Measurements from ENCODE around the gene RFK.

Gene RFK

DNA sequence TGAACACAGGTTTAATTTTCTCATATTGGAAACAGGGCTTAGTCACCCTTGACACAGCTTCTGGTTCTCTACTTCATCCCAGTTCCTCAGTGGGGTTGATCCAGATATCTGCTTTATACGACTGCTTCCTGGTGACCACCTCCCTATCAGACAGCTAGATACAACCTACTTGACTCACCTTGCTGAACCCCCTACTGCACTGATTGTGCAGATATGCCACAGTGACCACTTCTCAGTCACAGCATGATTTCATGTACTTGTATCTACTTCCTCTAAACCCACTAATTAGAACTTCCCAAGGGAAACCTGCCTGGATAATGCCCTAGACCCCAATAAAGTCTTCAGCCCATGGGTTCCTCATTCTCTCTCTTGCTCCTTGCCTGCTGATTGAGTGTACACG is 18.4 kb upstream of the RFK start:
- no peak for DNase-seq (ENCODE audit: low read depth in 1 of 2, low spot score in 1 of 2)

DNA sequence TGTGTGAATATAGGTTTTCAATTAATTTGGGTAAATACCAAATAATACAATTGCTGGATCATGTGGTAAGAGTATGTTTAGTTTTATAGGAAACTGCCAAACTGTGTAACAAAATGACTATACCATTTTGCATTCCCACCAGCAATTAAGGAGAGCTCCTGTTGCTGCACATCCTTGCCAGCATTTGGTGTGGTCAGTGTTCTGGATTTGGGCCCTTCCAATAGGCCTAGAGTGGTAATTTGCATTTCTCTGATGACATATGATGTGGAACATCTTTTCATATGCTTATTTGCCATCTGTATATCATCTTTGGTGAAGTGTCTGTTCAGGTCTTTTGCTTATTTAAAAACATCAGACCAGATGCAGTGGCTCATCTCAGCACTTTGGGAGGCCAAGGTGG is 11.6 kb upstream of the RFK start:
- no peak for DNase-seq (ENCODE audit: low read depth in 1 of 2, low spot score in 1 of 2)

DNA sequence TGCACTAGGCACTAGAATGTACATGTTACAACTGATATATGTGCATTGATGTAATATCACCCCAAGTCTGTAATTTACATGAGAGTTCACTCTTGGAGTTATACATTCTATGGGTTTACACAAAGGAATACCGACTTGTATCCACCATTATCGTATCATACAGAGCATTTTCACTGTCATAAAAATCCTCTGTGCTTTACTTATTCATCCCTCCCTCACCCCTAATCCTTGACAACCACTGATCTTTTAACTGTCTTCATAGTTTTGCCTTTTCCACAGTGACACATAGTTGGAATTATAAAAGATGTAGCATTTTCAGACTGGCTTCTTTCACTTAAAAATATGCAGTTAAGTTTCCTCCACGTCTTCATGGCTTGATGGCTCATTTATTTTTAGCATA is 11.1 kb upstream of the RFK start:
- no peak for DNase-seq (ENCODE audit: low read depth in 1 of 2, low spot score in 1 of 2)

DNA sequence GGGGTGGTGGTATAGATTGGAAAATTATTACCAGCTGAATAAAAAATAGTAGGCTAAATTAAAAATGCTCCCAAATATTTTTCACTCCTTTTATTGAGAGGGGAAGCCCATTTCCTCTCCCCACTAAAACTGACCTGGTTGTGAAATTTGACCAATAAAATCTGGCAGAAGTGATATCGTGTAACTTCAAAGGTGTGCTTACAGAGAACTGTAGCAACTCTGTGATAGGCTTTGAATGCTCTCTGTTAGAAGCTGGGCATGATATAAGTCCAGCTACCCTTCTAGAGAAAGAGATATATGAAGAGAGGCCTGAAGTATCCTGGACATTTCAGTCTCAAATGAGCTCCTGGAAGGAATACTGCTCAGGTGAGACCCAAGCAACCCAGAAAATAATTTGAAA is 10.2 kb upstream of the RFK start:
- no peak for DNase-seq (ENCODE audit: low read depth in 1 of 2, low spot score in 1 of 2)

DNA sequence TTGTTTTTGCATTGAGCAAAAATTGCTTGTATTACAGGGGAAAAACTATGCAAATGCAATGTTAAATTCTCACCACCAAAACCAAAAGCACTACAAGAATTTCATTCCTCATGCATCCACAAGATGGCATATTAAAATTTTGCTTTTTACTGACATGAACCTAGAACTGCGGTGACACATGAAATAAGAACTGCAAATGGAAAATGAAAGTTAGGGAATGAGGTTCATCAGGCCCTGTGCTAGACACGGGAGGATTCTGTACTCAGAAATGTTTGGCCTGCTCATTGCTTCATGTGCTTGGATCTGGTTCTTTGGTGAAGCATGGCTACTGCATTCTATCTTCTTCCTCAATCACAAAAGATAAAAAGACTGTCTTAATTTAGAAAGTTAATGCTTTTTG is 9.1 kb upstream of the RFK start:
- peak in 1 of 2 donors; percentile 30 for DNase-seq (ENCODE audit: low read depth in 1 of 2, low spot score in 1 of 2)

DNA sequence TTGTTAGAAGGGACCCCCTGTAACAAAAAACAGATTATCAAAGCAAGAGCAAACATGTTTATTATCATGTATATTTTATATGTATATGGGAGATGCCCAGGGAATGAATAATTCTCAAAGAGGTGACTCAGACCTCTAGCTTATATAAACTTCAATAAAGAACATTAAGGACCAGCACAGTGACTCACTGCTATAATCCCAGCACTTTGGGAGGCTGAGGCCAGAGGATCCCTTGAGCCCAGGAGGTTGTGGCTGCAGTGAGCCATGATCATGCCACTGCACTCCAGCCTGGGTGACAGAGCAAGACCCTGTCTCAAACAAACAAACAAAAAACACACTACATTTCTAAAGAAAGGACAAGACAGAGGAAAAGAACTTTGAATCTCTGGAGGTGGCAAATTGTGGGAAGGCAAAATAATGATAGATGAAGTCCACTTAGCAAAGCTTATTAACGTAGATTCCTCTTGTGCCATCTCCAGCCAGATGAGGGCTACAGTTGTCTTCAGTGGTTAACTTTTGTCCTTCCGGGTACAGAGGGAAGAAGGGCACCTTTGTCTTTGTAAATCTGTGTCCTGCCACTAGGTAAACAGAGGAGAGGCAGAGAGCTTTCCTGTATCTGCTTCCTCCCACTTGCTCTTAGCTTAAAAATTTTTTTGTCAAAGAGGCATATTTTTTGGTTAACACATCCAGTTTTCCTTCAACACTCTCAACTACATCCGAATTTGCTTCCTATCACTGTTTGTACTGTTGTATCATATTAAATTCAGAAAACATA is 7.5 kb upstream of the RFK start:
- DNase-seq (ENCODE audit: low read depth in 1 of 2, low spot score in 1 of 2), result no peak

DNA sequence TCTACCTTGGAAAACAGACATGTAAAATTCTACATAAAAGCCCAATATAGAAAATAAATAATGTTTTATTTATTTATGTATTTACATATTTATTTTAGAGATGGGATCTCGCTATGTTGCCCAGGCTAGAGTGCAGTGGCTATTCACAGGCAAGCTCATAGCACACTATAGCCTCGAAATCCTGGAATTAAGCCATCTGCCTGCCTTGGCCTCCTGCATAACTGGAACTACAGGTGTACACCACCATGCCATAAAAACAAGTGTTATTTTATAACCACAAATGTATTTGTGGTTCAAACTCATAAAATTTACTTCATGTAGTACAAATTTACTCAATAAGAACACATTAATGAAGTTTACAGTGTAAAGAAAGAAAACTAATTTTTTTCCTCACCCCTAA is 7.0 kb upstream of the RFK start:
- no peak for DNase-seq (ENCODE audit: low read depth in 1 of 2, low spot score in 1 of 2)

DNA sequence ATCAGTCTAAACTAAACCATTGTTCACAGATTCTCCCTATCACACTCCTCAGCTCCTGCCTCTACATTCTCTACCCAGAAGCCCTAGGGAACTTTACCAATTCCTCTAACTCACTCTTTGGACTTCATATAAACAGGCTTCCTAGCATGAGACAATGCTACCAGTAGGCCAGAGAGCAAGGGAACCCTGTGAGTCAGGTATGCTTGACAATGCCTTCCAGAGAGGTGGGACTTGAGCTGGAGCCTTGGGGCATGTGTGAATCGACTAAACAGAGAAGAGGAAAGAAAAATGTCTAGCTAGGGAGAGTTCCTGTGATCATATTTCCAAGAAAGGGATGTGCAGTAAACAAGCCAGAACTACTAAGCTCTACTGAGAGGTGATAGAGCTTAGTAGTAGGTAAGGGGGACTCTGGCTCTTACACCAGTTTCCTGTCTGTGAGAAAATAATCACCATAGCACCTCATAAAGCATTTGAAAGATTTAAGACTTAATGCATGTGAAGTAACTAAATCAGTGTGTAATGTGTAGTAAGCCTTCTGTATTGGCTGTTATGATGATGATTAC is 6.4 kb upstream of the RFK start:
- no peak for DNase-seq (ENCODE audit: low read depth in 1 of 2, low spot score in 1 of 2)

DNA sequence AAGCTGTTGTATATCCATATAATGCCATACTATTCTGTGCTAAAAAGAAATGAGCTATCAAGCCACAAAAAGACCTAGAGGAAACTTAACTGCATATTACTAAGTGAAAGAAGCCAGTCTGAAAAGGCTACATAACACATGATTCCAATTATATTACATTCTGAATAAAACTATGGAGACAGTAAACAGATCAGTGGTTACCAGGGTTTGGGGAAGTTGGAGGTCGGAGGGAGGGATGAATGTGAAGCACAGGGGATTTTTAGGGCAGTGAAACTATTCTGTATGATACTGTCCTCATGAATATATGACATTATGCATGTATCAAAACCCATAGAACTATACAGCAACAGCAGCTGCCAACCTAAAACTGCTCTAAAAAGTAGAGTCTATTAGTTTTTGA is 5.6 kb upstream of the RFK start:
- no peak for DNase-seq (ENCODE audit: low read depth in 1 of 2, low spot score in 1 of 2)

DNA sequence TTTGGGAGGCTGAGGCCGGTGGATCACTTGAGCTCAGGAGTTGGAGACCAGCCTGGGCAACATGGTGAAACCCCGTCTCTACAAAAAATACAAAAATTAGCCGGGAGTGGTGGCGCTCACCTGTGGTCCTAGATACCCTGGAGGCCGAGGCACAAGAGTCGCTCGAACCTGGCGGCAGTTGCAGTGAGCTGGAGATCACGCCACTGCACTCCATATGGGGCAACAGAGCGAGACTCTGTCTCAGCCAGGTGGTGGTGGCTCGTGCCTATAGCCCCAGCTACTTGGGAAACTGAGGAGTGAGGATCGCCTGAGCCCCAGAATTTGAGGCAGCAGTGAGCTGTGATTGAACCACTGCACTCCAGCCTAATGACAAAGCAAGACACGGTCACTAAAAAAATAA is 2.4 kb upstream of the RFK start:
- no peak for DNase-seq (ENCODE audit: low read depth in 1 of 2, low spot score in 1 of 2)

DNA sequence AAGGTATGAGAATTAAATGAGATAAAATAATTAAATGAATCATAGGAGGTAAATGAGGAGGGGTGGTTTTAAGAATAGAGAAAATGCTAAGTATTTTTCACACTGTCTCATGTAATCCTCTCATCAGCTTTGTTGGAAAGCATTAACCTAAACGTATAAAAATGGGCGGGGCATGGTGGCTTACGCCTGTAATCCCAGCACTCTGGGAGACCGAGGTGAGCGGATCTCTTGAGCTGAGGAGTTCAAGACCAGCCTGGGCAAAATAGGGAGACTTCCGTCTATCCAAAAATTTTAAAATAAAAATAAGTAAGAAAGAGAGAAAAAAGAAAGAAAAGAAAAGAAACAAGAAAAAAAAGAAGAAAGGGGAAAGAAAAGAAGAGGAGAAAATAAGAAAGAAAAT is 1.9 kb upstream of the RFK start:
- DNase-seq (ENCODE audit: low read depth in 1 of 2, low spot score in 1 of 2), result no peak

DNA sequence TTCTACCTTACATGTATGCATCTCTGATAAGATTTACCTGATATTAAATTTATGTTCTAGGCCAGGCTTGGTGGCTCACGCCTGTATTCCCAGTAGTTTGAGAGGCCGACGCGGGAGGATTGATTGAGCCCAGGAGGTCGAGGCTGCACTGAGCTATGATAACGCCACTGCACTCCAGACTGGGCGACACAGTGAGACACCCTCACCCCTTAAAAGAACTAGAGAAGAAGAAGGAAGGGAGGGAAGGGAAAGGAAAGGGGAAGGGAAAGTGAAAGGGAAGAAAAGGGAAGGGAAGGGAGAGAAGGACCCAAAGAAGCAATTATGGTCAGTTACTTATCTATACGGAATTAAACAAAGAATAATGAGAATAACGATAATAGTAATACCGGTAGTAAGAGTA is 1.2 kb upstream of the RFK start:
- DNase-seq (ENCODE audit: low read depth in 1 of 2, low spot score in 1 of 2), result no peak

DNA sequence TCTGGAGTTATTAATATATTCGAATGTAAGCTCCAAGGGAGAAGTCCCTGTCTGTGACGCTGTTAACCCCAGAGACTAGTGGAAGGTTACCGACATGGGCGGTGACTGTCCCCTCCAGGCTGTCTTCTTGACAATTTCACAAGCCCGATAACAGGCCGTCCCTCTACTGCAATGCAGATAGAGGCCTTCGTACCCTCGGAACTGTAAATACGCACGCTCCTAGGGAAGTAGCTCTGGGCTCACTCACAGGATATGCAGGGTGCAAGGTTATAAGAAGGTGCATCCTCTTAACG is 680 bp upstream of the RFK start:
- peak in 1 of 2 donors; percentile 31 for DNase-seq (ENCODE audit: low read depth in 1 of 2, low spot score in 1 of 2)

DNA sequence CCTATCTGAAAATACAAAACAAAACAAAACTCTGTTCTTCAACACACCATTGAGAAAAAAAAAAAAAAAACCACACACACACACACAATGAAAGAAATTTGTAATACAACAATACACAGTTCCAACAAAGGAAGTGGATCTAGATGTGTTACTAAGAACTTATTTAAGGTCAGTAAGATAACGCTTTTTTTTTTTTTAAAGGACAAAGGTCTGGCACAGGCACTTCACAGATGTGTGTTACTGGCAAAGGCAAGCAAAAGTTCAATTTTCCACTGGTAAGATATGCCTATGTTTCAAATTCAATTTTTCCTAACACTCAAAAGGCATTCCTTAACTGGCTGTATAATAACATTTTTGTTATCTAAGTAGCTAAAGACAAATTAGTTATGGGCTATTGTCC is 3.6 kb downstream of the RFK start:
- DNase-seq (ENCODE audit: low read depth in 1 of 2, low spot score in 1 of 2), result no peak

DNA sequence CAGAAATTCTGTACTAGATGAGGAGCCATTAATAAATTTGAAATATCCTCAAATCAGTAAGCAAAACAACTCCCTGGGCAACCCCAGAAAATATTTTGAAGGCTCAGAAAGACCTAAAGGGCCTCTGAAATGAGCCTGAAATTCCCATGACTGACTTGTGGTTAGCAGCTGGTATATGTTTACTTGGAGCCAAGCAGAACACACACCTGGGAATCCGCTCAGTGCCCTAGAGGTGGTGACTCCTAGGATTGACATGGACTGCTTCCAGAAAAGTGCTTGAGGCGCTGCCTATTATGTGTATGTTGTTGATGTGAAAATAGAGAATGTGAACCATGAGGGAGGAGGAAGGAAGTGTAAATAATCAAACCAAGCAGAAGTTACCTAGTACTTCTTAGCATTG is 14.7 kb downstream of the RFK start:
- no peak for DNase-seq (ENCODE audit: low read depth in 1 of 2, low spot score in 1 of 2)

DNA sequence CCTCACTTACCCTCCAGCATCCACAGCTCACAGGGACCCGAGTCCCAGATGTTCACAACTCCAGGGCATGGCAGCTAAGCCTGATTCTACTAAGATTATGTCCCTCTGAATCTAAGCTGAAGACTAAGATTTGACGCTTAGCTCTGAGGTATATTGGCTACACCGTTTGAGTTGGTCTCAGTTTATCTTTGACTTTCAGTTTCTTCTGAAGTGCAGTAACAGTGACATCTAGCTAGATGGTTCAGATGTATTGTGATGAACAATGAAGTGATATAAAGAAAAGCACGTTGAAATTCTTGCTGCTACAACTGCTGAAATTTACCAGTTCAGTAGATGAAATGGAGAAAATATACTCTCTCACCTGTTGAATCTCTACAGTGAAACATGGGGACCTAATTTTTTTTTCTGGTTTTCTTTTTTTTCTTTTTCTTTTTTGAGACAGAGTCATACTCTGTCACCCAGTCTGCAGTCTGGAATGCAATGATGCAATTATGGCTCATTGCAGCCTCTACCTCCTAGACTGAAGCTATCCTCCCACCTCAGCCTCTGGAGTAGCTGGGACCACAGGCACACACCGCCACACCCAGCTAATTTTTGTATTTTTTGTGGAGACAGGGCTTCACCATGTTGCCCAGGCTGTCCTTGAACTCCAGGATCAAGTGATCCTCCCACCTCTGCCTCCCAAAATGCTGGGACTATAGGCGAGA is 15.7 kb downstream of the RFK start:
- no peak for DNase-seq (ENCODE audit: low read depth in 1 of 2, low spot score in 1 of 2)

DNA sequence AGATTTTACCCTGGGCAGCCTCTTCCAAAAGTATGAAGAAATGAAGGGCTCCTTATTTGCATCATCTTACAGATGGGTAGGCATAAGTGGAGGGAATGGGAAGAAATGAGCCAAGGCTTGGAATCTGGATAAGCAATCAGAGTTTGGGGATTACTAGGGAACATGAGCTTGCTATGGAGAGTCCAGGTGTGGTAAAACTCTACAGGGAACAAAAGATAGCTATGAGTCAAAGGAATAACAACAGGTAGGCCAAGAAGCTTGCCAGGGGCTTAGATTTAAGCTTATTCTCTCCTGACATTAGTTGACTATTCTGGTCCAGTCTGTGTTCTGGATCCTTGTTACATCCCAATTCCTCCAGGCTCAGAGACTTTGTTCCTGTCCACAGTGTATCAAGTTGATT is 16.4 kb downstream of the RFK start:
- no peak for DNase-seq (ENCODE audit: low read depth in 1 of 2, low spot score in 1 of 2)

DNA sequence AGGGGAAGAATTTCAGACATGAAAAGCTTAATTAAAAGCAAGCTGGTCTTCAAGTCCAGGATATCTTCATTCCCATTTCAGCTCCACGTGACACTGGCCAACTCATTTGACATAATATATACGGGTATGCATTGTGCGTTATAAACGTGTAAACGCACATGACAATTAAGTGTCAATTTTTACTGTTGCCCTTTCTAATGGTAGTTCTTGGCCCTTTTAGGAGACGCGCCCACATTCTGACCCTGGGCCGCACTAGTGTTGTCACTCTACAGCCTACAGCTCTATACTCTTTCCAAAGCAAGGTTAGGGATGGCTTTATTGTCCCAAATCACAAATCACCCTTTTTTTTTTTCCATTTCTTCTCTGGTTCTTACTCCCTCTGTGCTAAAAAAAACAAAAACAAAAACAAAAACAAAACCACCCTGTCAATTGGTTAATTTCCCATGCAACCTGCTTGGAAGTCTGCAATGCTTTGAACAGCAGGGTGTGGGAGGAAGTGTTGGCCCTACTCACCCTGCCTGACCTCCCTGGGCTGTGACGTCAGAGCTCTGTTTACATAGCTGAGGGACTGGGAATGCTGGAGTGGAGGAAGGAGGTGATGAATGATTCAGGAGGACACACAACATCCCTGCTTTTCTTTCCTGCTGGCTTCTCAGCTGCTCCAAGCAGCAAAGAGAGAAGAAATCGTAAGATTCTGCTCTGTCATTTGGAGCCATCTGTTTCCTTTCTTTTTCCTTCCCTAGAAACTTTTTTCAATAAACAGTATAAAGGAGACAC is 19.3 kb downstream of the RFK start:
- no peak for DNase-seq (ENCODE audit: low read depth in 1 of 2, low spot score in 1 of 2)

DNA sequence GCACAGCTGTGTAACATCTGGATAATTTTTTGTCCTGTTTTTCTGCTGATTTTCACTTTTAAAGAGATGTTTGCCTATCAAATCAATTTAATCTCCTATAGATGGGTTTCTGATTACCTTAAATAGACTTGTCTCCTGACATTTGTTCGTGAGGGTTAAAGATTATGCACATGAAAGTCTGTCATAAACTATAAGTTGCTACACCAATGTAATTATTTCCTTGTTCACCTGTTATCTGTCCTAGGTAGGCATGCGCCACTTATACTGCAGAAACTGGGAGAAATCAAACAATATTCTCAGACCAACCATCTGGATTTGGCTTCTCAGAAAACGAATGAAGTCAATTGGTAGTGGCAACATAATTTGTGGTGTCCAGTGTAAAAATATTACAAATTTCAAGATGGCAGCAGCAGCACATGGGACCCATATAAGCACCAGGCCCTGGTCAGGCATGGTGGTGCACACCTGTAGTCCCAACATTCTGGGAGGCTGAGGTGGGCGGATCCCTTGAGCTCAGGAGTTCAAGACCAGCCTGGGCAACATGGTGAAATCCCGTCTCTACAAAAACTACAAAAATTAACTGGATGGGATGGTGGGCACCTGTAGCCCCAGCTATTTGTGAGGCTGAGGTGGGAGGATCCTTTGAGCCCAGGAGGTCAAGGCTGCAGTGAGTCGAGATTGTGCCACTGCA is 20.3 kb downstream of the RFK start:
- DNase-seq (ENCODE audit: low read depth in 1 of 2, low spot score in 1 of 2), result no peak

DNA sequence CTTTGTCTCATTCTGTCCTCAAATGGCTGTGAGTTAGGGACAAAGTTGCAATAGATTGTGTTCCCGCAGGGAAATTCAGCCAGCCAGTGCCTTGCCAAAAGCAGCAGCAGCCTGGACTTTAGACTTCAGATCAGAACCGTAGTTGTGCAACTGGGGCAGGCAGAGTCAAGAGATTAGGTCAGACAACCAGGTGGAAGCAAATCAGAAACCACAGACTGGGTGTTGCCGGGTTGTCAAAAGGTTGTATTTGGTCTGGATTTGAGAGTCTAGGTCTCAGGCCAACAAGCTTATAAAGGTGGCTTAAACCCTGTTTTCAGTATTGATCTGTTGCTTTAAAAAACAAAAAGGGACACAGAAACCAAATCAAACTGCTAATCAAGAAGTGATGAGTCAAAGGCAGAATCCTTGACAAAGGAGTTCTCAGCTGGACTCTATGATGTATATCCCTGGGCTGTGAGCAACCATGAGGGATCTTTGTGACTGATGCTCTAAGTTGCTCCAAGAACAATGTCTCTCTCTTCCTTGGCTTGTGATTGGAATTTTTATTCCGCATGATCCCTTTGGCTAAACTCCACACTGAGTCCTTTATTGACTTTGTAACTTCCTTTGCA is 20.9 kb downstream of the RFK start:
- DNase-seq (ENCODE audit: low read depth in 1 of 2, low spot score in 1 of 2), result no peak

DNA sequence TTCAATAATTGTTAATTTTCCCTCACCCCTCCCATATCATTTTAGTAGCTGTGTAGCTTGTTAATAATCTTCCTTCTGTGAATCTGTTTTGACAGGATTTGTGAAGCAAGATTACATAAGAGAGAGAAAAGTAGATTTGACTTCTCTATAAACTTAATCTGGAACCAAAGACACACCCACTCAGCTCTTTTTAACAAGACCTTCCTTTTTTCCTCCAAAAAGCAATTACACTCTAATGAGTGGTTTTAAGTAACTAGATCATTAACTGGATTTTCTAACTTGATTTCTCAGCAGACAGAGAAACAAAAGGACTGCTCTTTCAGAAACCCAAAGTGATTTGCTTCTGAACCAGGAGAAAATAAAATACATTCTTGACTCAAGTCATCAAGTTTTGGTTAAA is 21.9 kb downstream of the RFK start:
- no peak for DNase-seq (ENCODE audit: low read depth in 1 of 2, low spot score in 1 of 2)
